Suprapubic skin (tissue), 4 donors: ENCODE data around the gene PHYKPL. TPM values are rescaled to one million over a fixed set of nuclear protein-coding genes. Genes with fewer than 3 reads are reported as not detected.

Source experiments
- DNase-seq, 2 donors: peaks; one replicate each; pipeline ENCODE4 v3.0.0-alpha.2; 2019; ENCODE audit warnings: low spot score in 2 of 2
- H3K27ac ChIP-seq: fragments of 200-600 bp; sonication (generic); one replicate; pipeline ENCODE4 v1.5.1; 2019
- H3K27me3 ChIP-seq: fragments of 200-600 bp; sonication (generic); one replicate; pipeline ENCODE4 v1.5.1; 2019
- H3K36me3 ChIP-seq: fragments of 200-600 bp; sonication (generic); one replicate; pipeline ENCODE4 v1.5.1; 2019
- H3K4me1 ChIP-seq: fragments of 200-600 bp; sonication (generic); one replicate; pipeline ENCODE4 v1.5.1; 2019
- H3K4me3 ChIP-seq: fragments of 200-600 bp; sonication (generic); one replicate; pipeline ENCODE4 v1.5.1; 2019; ENCODE audit warnings: mild to moderate bottlenecking
- H3K9me3 ChIP-seq: fragments of 200-600 bp; sonication (generic); one replicate; pipeline ENCODE4 v1.5.1; 2019
- CTCF ChIP-seq, 2 donors: fragments of 200-600 bp in 1 of 2; fragments of 450-650 bp in 1 of 2; sonication (generic) in 1 of 2; IDR thresholded peaks; one replicate each; pipeline ENCODE4 v1.5.1; 2016 to 2019; ENCODE audit warnings: antibody characterized with exemption in 2 of 2, mild to moderate bottlenecking in 1 of 2, moderate library complexity in 1 of 2
- EP300 ChIP-seq: sonication (generic); formaldehyde crosslinking; IDR thresholded peaks from one replicate; pipeline ENCODE4 v1.6.1; 2017; ENCODE audit warnings: antibody characterized with exemption
- POLR2A ChIP-seq, 2 donors: fragments of 450-650 bp; IDR thresholded peaks; one replicate each; pipeline ENCODE4 v1.6.1; 2017; ENCODE audit warnings: antibody characterized with exemption in 2 of 2, mild to moderate bottlenecking in 2 of 2, moderate library complexity in 2 of 2
- POLR2AphosphoS5 ChIP-seq, 3 donors: sonication (generic); formaldehyde crosslinking; IDR thresholded peaks; one replicate each; pipeline ENCODE4 v1.6.1; 2017; ENCODE audit warnings: antibody characterized with exemption in 3 of 3
- WGBS: methylation state at CpG from one replicate; pipeline ENCODE4 v1.1.5; 2018; 5-methylcytosine and 5-hydroxymethylcytosine counted together
- total RNA-seq, 4 donors: library from RNA; depleted of rRNA; stranded (reverse); fragments of >200 nt; gene quantifications; one replicate each; pipeline ENCODE4 v1.1.0, GENCODE V29; 2016

Gene PHYKPL
- total RNA-seq, 4 donors from 2014 or later, result 27.1 to 50.5 (median 35.7) TPM

DNA sequence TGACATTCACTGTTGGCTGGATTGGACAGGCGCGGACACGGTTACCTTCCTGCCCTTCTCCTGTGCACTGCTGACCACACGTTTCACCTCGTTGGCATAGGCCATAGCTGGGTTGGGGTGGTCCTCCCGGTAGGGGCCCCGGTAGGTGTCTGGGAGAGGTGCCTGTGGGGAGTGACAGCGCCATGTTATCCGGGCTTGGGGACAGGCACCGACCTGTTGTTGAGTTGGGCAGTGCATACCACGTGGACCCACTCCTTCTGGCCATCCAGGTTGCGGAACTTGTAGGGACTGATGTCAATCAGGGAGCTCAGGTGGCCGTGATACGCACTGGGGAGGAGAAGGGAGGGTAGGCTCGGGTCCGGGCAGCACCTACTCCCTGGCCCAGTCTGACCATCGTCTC lies 8.2 kb downstream of the PHYKPL start:
- WGBS, result 84% methylated on average over 13 of the region's 17 CpGs
- TF ChIP-seq EP300, result no peak
- no peak for TF ChIP-seq POLR2AphosphoS5 (IDR thresholded peaks at IDR 0.05)
- TF ChIP-seq POLR2A (IDR thresholded peaks at IDR 0.05), result no peak
- no peak for TF ChIP-seq CTCF (IDR thresholded peaks at IDR 0.05)
- Histone ChIP-seq H3K9me3 (no peaks in the 10 kb centered on the region), H3K4me3 (no peak overlapping the region), H3K27ac (no peak overlapping the region), H3K27me3 (no peaks in the 10 kb centered on the region), H3K4me1 (peaks cover 6% of the 10 kb centered on the region), H3K36me3 (peaks cover 80% of the 10 kb centered on the region)
- no peak for DNase-seq

- no peak for DNase-seq
- WGBS, result 79% methylated on average over 13 of the region's 13 CpGs
- TF ChIP-seq POLR2A (IDR thresholded peaks at IDR 0.05) (no peak), EP300 (no peak), POLR2AphosphoS5 (IDR thresholded peaks at IDR 0.05) (no peak), CTCF (IDR thresholded peaks at IDR 0.05) (no peak)
- Histone ChIP-seq H3K4me3 (no peak overlapping the region), H3K9me3 (no peaks in the 10 kb centered on the region), H3K4me1 (peaks cover 3% of the 10 kb centered on the region), H3K27me3 (no peaks in the 10 kb centered on the region), H3K27ac (no peak overlapping the region), H3K36me3 (peaks cover 74% of the 10 kb centered on the region)
Observed at GRCh38 chr5:178223828-178224335, 8.7 kb downstream of the PHYKPL start.

GRCh38 chr5:178223196-178223773 lies 9.3 kb downstream of the PHYKPL start:
- Histone ChIP-seq H3K36me3 (peaks cover 73% of the 10 kb centered on the region), H3K27ac (no peak overlapping the region), H3K27me3 (no peaks in the 10 kb centered on the region), H3K4me1 (peaks cover under 1% of the 10 kb centered on the region), H3K9me3 (no peaks in the 10 kb centered on the region), H3K4me3 (no peak overlapping the region)
- WGBS, result 96% methylated on average over 5 of the region's 5 CpGs
- TF ChIP-seq POLR2A (IDR thresholded peaks at IDR 0.05), result no peak
- no peak for TF ChIP-seq CTCF (IDR thresholded peaks at IDR 0.05)
- TF ChIP-seq EP300, result no peak
- no peak for TF ChIP-seq POLR2AphosphoS5 (IDR thresholded peaks at IDR 0.05)
- no peak for DNase-seq

DNA sequence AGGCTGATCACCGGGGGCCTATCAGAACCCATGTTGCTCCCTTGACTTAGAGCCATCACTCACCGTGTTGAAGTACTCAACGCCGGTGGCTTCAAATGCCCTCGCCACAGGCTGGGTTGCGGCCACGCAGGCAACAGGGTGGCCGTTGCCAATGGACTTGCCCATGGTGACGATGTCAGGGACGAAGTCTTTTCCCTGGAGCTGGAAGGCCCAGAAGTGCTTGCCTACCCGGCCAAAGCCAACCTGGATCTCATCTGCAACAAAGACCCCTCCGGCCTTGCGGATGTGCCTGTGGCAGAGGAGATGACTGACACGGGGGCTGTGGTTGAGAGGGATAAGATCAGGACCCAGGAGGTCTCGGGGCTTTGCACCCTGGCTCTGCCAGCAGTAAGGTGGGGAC lies 10.3 kb downstream of the PHYKPL start:
- no peaks in the 10 kb centered on the region for H3K4me1 ChIP-seq
- no peak overlapping the region for H3K27ac ChIP-seq
- DNase-seq, result no peak
- peaks cover 66% of the 10 kb centered on the region for H3K36me3 ChIP-seq
- WGBS, result 80% methylated on average over 2 of the region's 15 CpGs
- H3K4me3 ChIP-seq, result no peak overlapping the region
- H3K9me3 ChIP-seq, result no peaks in the 10 kb centered on the region
- H3K27me3 ChIP-seq, result no peaks in the 10 kb centered on the region
- TF ChIP-seq EP300, result no peak
- TF ChIP-seq POLR2A (IDR thresholded peaks at IDR 0.05), result no peak
- no peak for TF ChIP-seq POLR2AphosphoS5 (IDR thresholded peaks at IDR 0.05)

GRCh38 chr5:178221853-178222252 lies 10.7 kb downstream of the PHYKPL start:
- no peaks in the 10 kb centered on the region for H3K4me1 ChIP-seq
- H3K27me3 ChIP-seq, result no peaks in the 10 kb centered on the region
- no peak for DNase-seq
- H3K36me3 ChIP-seq, result peaks cover 66% of the 10 kb centered on the region
- no peaks in the 10 kb centered on the region for H3K9me3 ChIP-seq
- no peak for TF ChIP-seq CTCF (IDR thresholded peaks at IDR 0.05)
- TF ChIP-seq POLR2AphosphoS5 (IDR thresholded peaks at IDR 0.05), result no peak
- no peak for TF ChIP-seq EP300
- no peak for TF ChIP-seq POLR2A (IDR thresholded peaks at IDR 0.05)
- WGBS, result 92% methylated on average over 5 of the region's 5 CpGs
- no peak overlapping the region for H3K4me3 ChIP-seq
- no peak overlapping the region for H3K27ac ChIP-seq

DNA sequence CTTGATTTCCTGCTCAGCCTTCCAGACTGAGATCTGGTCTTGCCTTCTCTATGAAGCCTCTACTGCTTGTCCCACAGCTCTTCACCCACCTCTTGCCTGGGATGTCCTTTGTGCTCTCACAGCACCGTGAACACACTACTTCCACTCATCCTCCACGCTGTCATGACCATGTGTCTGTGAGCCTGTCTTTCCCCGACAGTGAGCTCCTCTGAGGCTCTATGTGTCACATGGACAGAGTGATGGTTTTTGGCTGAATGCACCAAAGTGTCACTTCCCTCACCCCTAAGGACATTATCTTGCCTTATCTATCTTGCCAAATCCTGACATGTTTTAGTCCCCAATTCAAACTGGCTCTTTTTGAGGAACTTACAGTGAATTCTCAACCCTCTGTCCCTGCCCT lies 11.3 kb downstream of the PHYKPL start:
- Histone ChIP-seq H3K4me1 (no peaks in the 10 kb centered on the region), H3K36me3 (peaks cover 66% of the 10 kb centered on the region), H3K27me3 (no peaks in the 10 kb centered on the region), H3K9me3 (no peaks in the 10 kb centered on the region), H3K27ac (no peak overlapping the region), H3K4me3 (no peak overlapping the region)
- 90% methylated on average over 3 of the region's 3 CpGs for WGBS
- DNase-seq, result no peak
- TF ChIP-seq POLR2AphosphoS5 (IDR thresholded peaks at IDR 0.05), result no peak
- no peak for TF ChIP-seq POLR2A (IDR thresholded peaks at IDR 0.05)
- no peak for TF ChIP-seq EP300
- TF ChIP-seq CTCF (IDR thresholded peaks at IDR 0.05), result no peak
